Activated naive CD4-positive, alpha-beta T cell treated with anti-CD3 and anti-CD28 coated beads, Interleukin-2, amount 50 U/mL, for 16 hours (primary cell): ENCODE measurements around the gene PRSS16.

ENCODE experiments used
- DNase-seq: peaks from one replicate; pipeline ENCODE4 v3.0.0-alpha.2; 2020

PRSS16 gene

GRCh38 chr6:27286141-27286540, 38.6 kb downstream of the PRSS16 start:
- DNase-seq: no peak

- DNase-seq: no peak
Observed at GRCh38 chr6:27287751-27288135, 40.2 kb downstream of the PRSS16 start.

DNA sequence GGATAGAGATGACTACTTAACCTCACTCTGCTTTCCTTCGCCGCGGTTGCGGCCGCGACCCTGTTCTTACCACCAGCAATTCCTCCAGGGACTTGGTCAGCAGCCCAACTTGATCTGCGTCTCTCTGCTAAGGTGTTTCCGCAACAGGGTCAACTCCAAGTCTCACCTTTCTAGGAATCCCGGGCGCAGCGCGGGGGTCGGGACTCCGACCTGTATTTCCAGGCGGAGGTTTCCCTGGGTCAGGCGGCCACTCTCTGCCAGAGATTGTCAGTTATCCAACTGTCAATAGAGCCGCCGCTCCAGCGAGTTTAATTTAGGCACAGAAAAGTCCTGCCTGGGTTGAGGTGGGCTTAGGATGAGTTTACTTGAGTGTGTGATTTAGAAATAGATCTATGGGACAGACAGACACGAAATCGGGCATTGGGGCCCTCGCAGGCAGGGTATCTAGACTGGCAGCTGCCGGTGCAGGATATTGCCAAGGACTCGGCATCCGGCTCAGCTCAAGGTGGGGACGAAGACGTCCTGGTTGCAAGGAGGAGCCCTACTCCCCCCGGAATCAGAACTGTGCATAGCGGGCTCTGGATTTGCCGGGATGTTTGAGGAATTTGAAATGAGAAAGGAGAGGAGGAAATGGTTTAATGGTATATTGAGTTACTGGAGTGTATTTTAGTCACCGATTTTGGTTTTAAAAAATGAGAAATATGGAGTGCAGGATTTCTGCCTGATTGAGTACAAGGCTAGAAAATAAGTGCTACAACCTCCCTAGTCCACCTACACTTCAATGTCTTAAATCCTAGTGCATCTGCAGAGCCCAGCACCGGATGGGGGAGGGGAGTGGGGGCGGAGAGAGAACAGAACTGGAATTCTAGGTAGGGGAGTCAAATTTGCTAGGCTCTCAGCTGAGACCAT, 40.9 kb downstream of the PRSS16 start:
- DNase-seq: no peak

DNA sequence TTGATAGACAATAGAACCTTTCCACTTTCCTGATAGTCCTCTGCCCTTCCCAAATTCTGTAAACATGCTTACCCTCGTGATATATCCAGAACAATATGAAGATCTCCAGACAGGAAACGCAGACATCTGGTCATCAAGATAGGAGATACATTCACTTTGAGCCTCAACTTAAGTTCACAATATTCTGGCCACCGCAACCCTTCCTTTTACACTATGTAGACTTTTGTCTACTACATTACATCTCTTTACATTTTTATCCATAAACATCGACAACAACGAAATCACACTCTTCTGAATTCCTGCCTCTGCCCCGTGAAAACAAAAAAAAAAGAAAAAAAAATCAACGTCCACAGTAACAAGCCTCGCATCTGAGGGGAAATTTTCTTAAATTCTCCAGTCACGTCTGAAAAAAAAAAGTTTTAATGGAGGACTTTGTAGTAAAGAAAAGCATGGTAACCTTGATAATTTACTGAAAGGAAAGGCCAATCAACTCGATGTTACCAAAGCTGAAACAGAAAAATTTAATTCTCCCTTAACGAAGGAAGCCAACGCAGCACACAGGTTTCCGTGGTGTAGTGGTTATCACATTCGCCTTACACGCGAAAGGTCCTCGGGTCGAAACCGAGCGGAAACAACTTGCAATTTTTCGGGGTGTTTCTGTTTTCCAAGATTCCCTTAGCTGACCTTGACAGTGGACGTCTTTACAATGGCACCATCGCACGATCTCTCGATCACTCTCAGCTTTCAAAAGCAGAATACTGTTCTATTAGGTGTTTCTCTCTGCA, 42.8 kb downstream of the PRSS16 start:
- DNase-seq: no peak

DNA sequence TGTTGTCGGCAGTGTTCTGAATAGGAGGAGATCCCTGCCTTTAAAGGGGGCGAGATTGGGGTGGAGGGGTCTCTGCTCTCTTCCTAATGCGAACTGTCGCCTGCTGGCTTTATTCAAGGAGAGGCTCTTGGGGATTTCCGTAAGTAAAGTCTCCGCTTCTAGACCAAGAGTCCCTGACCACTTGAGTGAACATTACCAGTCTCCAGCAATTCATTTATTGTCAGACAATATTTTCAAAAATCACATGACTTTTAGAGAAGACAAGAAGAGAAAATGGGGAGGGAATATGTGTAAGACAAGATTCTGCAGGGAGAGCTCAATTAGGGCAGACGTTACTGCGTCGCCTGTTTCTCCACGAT, 43.3 kb downstream of the PRSS16 start:
- no peak for DNase-seq

DNA sequence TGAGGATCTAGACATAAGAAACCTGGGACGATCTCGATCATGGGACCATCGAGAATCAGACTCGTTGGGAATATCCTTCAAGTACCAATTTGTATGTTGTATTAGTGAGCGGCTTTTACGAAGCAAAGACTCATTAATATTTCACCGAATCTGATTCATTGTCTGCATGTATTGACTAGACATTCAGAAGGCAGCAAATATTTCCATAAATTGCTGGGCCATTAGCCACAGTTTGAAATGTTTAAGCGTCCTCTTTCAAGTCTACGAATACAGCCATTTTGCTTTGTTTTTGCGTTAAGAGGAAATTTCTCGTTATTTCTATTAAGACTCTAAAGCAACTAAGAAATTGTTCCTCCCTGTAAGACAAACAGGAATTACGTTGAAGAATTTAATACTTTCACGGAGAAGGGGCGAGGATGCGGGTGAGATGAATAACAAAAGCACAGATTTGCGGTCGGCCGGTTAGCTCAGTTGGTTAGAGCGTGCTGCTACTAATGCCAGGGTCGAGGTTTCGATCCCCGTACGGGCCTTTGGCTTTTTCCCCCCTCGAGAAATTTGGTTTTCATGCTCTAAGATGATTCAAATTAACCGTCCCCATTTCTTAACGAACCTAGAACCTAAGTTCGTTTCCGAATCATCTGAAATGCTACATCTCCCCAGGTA, 46.1 kb downstream of the PRSS16 start:
- DNase-seq: no peak

- DNase-seq: no peak
Observed at GRCh38 chr6:27294409-27294808, 46.9 kb downstream of the PRSS16 start.

DNA sequence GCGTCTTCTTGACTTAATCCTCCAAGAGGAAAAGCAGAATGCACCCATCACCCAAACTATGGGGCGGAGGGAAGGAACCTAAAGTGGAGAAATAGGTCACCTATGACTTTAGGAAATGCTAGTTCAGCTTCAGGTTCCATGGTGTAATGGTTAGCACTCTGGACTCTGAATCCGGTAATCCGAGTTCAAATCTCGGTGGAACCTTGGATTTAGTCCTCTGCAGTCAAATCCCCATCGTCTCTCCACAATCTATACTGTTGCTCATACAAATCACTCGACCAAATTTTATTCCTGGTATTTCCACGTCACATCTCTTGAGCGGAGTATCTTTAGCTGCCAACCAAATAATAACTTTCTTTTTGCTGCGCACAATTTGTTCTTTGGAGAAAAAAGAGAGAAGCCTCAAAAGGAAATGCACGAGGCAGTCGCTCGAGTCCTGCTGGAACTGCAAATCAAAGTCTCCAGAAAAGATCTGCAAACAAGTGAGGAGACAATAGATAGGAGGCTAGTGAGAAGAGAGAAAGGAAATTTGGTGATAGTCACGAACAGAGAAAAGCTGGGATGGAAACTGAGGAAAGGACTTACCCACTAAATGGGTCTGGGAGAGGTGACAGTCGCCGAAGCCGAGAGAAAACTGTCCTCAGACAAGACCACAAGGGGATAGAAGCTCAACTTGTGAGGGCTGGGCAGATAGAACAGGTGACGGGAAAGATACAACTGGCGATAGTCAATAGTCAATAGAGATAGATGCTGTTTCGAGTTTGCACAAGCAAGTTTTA, 48.0 kb downstream of the PRSS16 start:
- DNase-seq: no peak

GRCh38 chr6:27296106-27296783, 48.7 kb downstream of the PRSS16 start:
- no peak for DNase-seq

GRCh38 chr6:27297484-27297856, 50.0 kb downstream of the PRSS16 start:
- DNase-seq: no peak

DNA sequence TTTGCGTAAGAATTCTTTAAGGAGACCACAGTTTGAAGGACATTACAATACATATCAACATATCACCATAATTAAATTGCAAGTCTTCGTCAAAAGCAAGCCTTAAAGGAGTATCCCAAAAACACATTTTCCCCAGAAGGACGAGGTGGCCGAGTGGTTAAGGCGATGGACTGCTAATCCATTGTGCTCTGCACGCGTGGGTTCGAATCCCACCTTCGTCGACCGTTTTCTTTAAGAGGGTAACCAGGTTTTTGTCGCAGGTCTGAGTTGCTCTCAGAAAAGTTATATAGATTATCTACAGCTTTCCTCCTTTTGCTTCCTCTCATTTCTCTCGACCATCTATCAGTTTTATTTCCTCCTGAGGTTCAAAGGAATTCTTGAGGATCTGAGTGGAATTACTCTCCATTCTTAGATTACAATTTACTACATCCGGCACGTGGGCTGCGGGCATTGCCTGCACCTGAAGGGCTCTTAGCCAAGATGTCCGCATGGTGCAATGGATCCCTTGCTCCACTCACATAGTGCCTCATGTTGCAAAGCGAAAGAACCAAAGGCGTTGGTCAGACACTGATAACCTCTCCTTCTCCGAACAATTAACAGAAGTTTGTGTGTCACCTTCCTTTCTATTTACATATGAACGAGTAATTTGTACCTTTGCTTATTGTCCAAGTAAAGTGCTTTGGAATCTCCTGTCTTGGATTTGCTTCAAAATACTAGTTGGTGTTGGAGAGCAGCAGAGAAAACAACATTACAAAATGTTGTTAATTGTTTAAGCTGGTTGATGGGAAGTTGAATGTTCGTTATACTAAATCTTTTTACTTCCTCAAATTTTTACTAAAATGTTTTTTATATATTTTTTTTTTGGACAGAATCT, 50.6 kb downstream of the PRSS16 start:
- DNase-seq: no peak

DNA sequence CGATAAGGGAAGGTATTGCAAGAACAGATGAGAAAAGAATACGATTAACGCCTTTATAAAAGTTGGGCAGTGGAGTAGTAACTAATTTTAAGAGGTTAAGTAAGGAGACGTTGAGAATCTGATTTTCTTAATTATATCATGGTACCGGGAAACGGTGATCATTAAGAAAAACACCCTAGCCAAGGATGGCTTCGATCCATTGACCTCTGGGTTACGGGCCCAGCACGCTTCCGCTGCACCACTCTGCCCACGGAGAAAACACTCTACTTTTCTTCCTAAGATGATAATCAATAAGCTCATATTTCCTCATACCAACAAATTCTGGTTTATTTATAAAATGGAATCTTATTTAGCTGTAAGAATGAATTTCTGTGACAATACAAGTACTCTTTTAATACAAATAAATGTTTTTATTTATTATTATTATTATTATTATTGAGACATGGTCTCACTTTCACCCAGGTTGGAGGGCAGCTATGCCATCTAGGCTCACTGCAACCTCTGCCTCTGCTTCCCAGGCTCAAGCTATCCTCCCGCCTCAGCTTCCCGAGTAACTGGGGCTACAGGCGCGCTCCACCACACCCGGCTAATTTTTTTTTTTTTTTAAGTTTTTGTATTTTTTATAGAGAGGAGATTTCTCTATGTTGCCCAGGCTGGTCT, 56.2 kb downstream of the PRSS16 start:
- no peak for DNase-seq
